Stimulated activated CD4-positive, alpha-beta T cell treated with anti-CD3 and anti-CD28 coated beads, TNF-alpha, amount 100 ng/mL, for 4 hours (primary cell): ENCODE results near the gene OLFML1.

Source experiments
- DNase-seq, 3 experiments: peaks; one replicate each; pipeline ENCODE4 v3.0.0-alpha.2; 2020; ENCODE audit warnings: low read depth in 3 of 3

OLFML1 gene

DNA sequence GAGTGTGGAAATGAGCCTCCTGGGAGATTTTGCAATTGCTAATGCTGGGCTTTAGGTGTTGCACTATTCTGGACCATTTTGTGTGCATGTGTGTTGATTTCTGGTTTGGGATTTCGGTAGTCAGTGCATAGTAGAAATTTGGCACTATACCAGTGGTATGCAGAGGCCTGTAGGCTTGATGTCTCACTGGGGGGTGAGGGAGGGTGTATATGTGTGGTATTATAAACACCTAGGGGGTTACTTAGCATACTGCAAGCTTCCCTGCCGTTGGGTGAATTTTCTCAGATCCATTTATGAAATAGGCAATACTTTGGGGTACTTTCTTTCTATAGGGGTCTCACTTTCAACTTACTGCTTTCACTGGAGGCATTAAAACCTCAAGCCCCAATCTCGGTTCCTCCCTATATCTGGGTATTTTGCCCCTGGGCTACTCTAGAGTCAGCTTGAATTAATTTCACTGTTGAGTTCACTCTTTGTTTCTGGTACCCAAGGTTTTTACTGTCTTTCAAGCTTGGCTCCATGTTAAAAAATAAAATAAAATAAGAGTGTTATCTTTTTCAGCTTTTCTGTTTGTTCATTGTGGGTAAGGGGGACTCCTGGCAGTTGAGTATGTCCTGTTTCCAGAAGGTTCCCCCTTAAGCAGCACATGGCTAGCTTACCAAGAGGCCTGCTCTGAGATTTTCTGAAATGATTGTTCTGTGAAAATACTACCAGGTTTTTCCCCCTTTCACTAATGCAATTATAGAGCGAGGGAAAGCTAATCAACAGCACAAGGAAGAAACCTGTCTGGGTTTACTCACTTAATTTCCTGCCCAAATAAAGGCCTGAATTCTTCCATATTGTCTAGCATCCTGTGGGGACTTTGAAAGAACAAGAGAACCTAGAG, 74.3 kb downstream of the OLFML1 start:
- no peak for DNase-seq
